ENCODE results near the gene CTTNBP2. TPM values are rescaled to one million over a fixed set of nuclear protein-coding genes. Genes with fewer than 3 reads are reported as not detected.
A peak's percentile ranks its signal among the peaks of the same experiment; 100 is the strongest.

The CTTNBP2 gene
- total RNA-seq, 1 experiment from 2014 or later: 8.7 TPM

GRCh38 chr7:117818232-117818631, 55.0 kb downstream of the CTTNBP2 start:
- Histone ChIP-seq H3K36me3 (replicated peaks; ENCODE audit: control insufficient read depth, insufficient read depth, low read length) (no peaks in the 10 kb centered on the region), H3K4me3 (ENCODE audit: insufficient read depth, low read depth, low read length) (no peak overlapping the region), H3K27me3 (ENCODE audit: control insufficient read depth, insufficient read depth, low read length) (no peaks in the 10 kb centered on the region)
- DNase-seq: no peak

GRCh38 chr7:117816727-117817126, 56.5 kb downstream of the CTTNBP2 start:
- no peak for DNase-seq
- Histone ChIP-seq H3K4me3 (ENCODE audit: insufficient read depth, low read depth, low read length) (no peak overlapping the region), H3K36me3 (replicated peaks; ENCODE audit: control insufficient read depth, insufficient read depth, low read length) (no peaks in the 10 kb centered on the region), H3K27me3 (ENCODE audit: control insufficient read depth, insufficient read depth, low read length) (no peaks in the 10 kb centered on the region)

GRCh38 chr7:117811696-117812095, 61.5 kb downstream of the CTTNBP2 start:
- H3K27me3 ChIP-seq (ENCODE audit: control insufficient read depth, insufficient read depth, low read length): no peaks in the 10 kb centered on the region
- no peak overlapping the region for H3K4me3 ChIP-seq (ENCODE audit: insufficient read depth, low read depth, low read length)
- DNase-seq: no peak
- no peaks in the 10 kb centered on the region for H3K36me3 ChIP-seq (replicated peaks; ENCODE audit: control insufficient read depth, insufficient read depth, low read length)

- Histone ChIP-seq H3K4me3 (ENCODE audit: insufficient read depth, low read depth, low read length) (no peak overlapping the region), H3K36me3 (replicated peaks; ENCODE audit: control insufficient read depth, insufficient read depth, low read length) (no peaks in the 10 kb centered on the region), H3K27me3 (ENCODE audit: control insufficient read depth, insufficient read depth, low read length) (no peaks in the 10 kb centered on the region)
- DNase-seq: no peak
Observed at GRCh38 chr7:117810642-117811512, 62.4 kb downstream of the CTTNBP2 start.

GRCh38 chr7:117809958-117810357, 63.3 kb downstream of the CTTNBP2 start:
- DNase-seq: no peak
- no peak overlapping the region for H3K4me3 ChIP-seq (ENCODE audit: insufficient read depth, low read depth, low read length)

GRCh38 chr7:117808910-117809705, 64.1 kb downstream of the CTTNBP2 start:
- Histone ChIP-seq H3K27me3 (ENCODE audit: control insufficient read depth, insufficient read depth, low read length) (no peaks in the 10 kb centered on the region), H3K36me3 (replicated peaks; ENCODE audit: control insufficient read depth, insufficient read depth, low read length) (no peaks in the 10 kb centered on the region), H3K4me3 (ENCODE audit: insufficient read depth, low read depth, low read length) (no peak overlapping the region)
- DNase-seq: no peak

More at GRCh38 chr7:117809958-117810357, 63.3 kb downstream of the CTTNBP2 start:
- Histone ChIP-seq H3K36me3 (replicated peaks; ENCODE audit: control insufficient read depth, insufficient read depth, low read length) (no peaks in the 10 kb centered on the region), H3K27me3 (ENCODE audit: control insufficient read depth, insufficient read depth, low read length) (no peaks in the 10 kb centered on the region)

- H3K27me3 ChIP-seq (ENCODE audit: control insufficient read depth, insufficient read depth, low read length): no peaks in the 10 kb centered on the region
- no peaks in the 10 kb centered on the region for H3K36me3 ChIP-seq (replicated peaks; ENCODE audit: control insufficient read depth, insufficient read depth, low read length)
- no peak overlapping the region for H3K4me3 ChIP-seq (ENCODE audit: insufficient read depth, low read depth, low read length)
- DNase-seq: no peak
Observed at GRCh38 chr7:117808341-117808757, 64.9 kb downstream of the CTTNBP2 start.

GRCh38 chr7:117807676-117808075, 65.6 kb downstream of the CTTNBP2 start:
- Histone ChIP-seq H3K36me3 (replicated peaks; ENCODE audit: control insufficient read depth, insufficient read depth, low read length) (no peaks in the 10 kb centered on the region), H3K27me3 (ENCODE audit: control insufficient read depth, insufficient read depth, low read length) (no peaks in the 10 kb centered on the region), H3K4me3 (ENCODE audit: insufficient read depth, low read depth, low read length) (no peak overlapping the region)
- no peak for DNase-seq

GRCh38 chr7:117806011-117806410, 67.2 kb downstream of the CTTNBP2 start:
- Histone ChIP-seq H3K27me3 (ENCODE audit: control insufficient read depth, insufficient read depth, low read length) (no peaks in the 10 kb centered on the region), H3K4me3 (ENCODE audit: insufficient read depth, low read depth, low read length) (no peak overlapping the region), H3K36me3 (replicated peaks; ENCODE audit: control insufficient read depth, insufficient read depth, low read length) (no peaks in the 10 kb centered on the region)
- no peak for DNase-seq

GRCh38 chr7:117805241-117805640, 68.0 kb downstream of the CTTNBP2 start:
- Histone ChIP-seq H3K4me3 (ENCODE audit: insufficient read depth, low read depth, low read length) (no peak overlapping the region), H3K27me3 (ENCODE audit: control insufficient read depth, insufficient read depth, low read length) (no peaks in the 10 kb centered on the region), H3K36me3 (replicated peaks; ENCODE audit: control insufficient read depth, insufficient read depth, low read length) (no peaks in the 10 kb centered on the region)
- DNase-seq: no peak

- no peak for DNase-seq
- H3K36me3 ChIP-seq (replicated peaks; ENCODE audit: control insufficient read depth, insufficient read depth, low read length): no peaks in the 10 kb centered on the region
- no peak overlapping the region for H3K4me3 ChIP-seq (ENCODE audit: insufficient read depth, low read depth, low read length)
- no peaks in the 10 kb centered on the region for H3K27me3 ChIP-seq (ENCODE audit: control insufficient read depth, insufficient read depth, low read length)
Observed at GRCh38 chr7:117803476-117803875, 69.8 kb downstream of the CTTNBP2 start.

- DNase-seq: no peak
- Histone ChIP-seq H3K27me3 (ENCODE audit: control insufficient read depth, insufficient read depth, low read length) (no peaks in the 10 kb centered on the region), H3K4me3 (ENCODE audit: insufficient read depth, low read depth, low read length) (no peak overlapping the region), H3K36me3 (replicated peaks; ENCODE audit: control insufficient read depth, insufficient read depth, low read length) (no peaks in the 10 kb centered on the region)
Observed at GRCh38 chr7:117802660-117803059, 70.6 kb downstream of the CTTNBP2 start.

- DNase-seq: no peak
- Histone ChIP-seq H3K36me3 (replicated peaks; ENCODE audit: control insufficient read depth, insufficient read depth, low read length) (no peaks in the 10 kb centered on the region), H3K27me3 (ENCODE audit: control insufficient read depth, insufficient read depth, low read length) (no peaks in the 10 kb centered on the region), H3K4me3 (ENCODE audit: insufficient read depth, low read depth, low read length) (no peak overlapping the region)
Observed at GRCh38 chr7:117800841-117801240, 72.4 kb downstream of the CTTNBP2 start.

GRCh38 chr7:117800406-117800805, 72.8 kb downstream of the CTTNBP2 start:
- no peaks in the 10 kb centered on the region for H3K36me3 ChIP-seq (replicated peaks; ENCODE audit: control insufficient read depth, insufficient read depth, low read length)
- no peak for DNase-seq
- no peak overlapping the region for H3K4me3 ChIP-seq (ENCODE audit: insufficient read depth, low read depth, low read length)
- H3K27me3 ChIP-seq (ENCODE audit: control insufficient read depth, insufficient read depth, low read length): no peaks in the 10 kb centered on the region

- Histone ChIP-seq H3K4me3 (ENCODE audit: insufficient read depth, low read depth, low read length) (no peak overlapping the region), H3K36me3 (replicated peaks; ENCODE audit: control insufficient read depth, insufficient read depth, low read length) (peaks cover 2% of the 10 kb centered on the region; the same call in 1 of the 2 replicates), H3K27me3 (ENCODE audit: control insufficient read depth, insufficient read depth, low read length) (no peaks in the 10 kb centered on the region)
- DNase-seq: peak; percentile 54
Observed at GRCh38 chr7:117796889-117797288, 76.4 kb downstream of the CTTNBP2 start.

Data from H7 (cell line).